ENCODE results near the gene STK10. TPM values are rescaled to one million over a fixed set of nuclear protein-coding genes. Genes with fewer than 3 reads are reported as not detected.

The STK10 gene
- total and polyA plus RNA-seq, 7 experiments from 2014 or later = 55.7 to 474 (median 295) TPM

GRCh38 chr5:172166030-172166826 lies 21.8 kb downstream of the STK10 start:
- Mint-ChIP-seq H3K27me3 (no peaks in the 10 kb centered on the region), H3K9me3 (no peaks in the 10 kb centered on the region), H3K27ac (peak overlapping the region in 4 of 9 donors; percentile 31 to 75 (median 42)), H3K36me3 (peaks cover 0 to 35% (median 8%) of the 10 kb centered on the region in 5 donors), H3K4me3 (peak overlapping the region in 2 of 10 donors; percentile 24 to 90), H3K4me1 (peaks cover 52 to 93% (median 77%) of the 10 kb centered on the region in 7 donors)
- DNase-seq = no peak
- H3K27me3 ChIP-seq (ENCODE audit: control insufficient read depth in 2 of 2, insufficient read depth in 2 of 2, low read length in 2 of 2) = no peaks in the 10 kb centered on the region
- no peak overlapping the region for H3K4me3 ChIP-seq (ENCODE audit: low read length)
- ATAC-seq = no peak
- no peak overlapping the region for H3K27ac ChIP-seq (ENCODE audit: low read depth, low read length)
- peaks cover 65 to 67% of the 10 kb centered on the region in 2 donors for H3K4me1 ChIP-seq (ENCODE audit: control insufficient read depth in 2 of 2, insufficient read depth in 2 of 2, low read length in 2 of 2)
- ChIA-PET POLR2A (interaction anchor here (9.2 to 14.6 kb wide), 2 partner anchors 8 to 19 kb away, joined by 57 to 562 read pairs; partner anchors contain the start of gene STK10), CTCF (interaction anchor here (1.1 kb wide), 1 partner anchor 113 kb away, joined by 3 read pairs; no protein-coding TSS in a partner anchor)
- intact Hi-C loops (cut with micrococcal nuclease) = loop anchor here in 1 of 2 donors (1.0 kb wide), 1 partner anchor 31 kb away; no protein-coding TSS in a partner anchor
- no peaks in the 10 kb centered on the region for H3K9me3 ChIP-seq (ENCODE audit: control insufficient read depth in 2 of 3, low read length in 3 of 3)
- peaks cover 0 to 36% (median 0%) of the 10 kb centered on the region in 3 experiments for H3K36me3 ChIP-seq (ENCODE audit: control insufficient read depth in 2 of 3, insufficient read depth in 3 of 3, low read length in 3 of 3)

DNA sequence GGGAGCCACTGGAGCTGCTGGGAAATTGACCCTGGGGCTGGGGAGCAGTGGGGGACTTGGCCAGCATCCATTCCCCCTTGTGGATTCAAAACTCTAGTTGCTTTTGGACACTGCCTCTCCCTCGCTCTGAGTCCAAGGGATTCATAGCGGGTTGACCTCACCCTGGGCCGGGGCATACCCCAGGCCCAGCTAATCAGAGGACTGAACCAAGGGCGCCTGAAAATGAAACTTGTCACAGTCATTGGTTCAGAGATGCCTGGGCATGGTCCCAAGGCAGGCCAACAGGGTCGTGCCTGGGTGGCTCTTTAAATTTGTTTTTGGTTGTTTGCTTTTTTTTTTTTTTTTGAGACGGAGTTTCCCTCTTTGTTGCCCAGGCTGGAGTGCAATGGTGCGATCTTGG lies 22.6 kb downstream of the STK10 start:
- no peaks in the 10 kb centered on the region for H3K27me3 Mint-ChIP-seq
- H3K9me3 Mint-ChIP-seq = no peaks in the 10 kb centered on the region
- H3K36me3 Mint-ChIP-seq = peaks cover 0 to 35% (median 8%) of the 10 kb centered on the region in 5 donors
- Histone ChIP-seq H3K4me1 (ENCODE audit: control insufficient read depth in 2 of 2, insufficient read depth in 2 of 2, low read length in 2 of 2) (peaks cover 60 to 65% of the 10 kb centered on the region in 2 donors), H3K27me3 (ENCODE audit: control insufficient read depth in 2 of 2, insufficient read depth in 2 of 2, low read length in 2 of 2) (no peaks in the 10 kb centered on the region), H3K9me3 (ENCODE audit: control insufficient read depth in 2 of 3, low read length in 3 of 3) (no peaks in the 10 kb centered on the region), H3K36me3 (ENCODE audit: control insufficient read depth in 2 of 3, insufficient read depth in 3 of 3, low read length in 3 of 3) (peaks cover 0 to 30% (median 0%) of the 10 kb centered on the region in 3 experiments), H3K27ac (ENCODE audit: low read depth, low read length) (no peak overlapping the region), H3K4me3 (ENCODE audit: low read length) (no peak overlapping the region)
- DNase-seq (no peak), ATAC-seq (no peak)
- peaks cover 52 to 93% (median 76%) of the 10 kb centered on the region in 7 donors for H3K4me1 Mint-ChIP-seq
- ChIA-PET POLR2A (interaction anchor here (1.1 to 14.6 kb wide), 3 partner anchors 9 to 158 kb away, joined by 4 to 562 read pairs (median 57); partner anchors contain the start of gene STK10), CTCF (interaction anchor here (1.1 to 1.2 kb wide), 2 partner anchors 20 to 114 kb away, joined by 3 to 4 read pairs; no protein-coding TSS in a partner anchor)
- no peak overlapping the region for H3K4me3 Mint-ChIP-seq
- H3K27ac Mint-ChIP-seq = peak overlapping the region in 2 of 9 donors; percentile 17 to 52
- intact Hi-C loops (cut with micrococcal nuclease) = no loop called here

- no peaks in the 10 kb centered on the region for H3K27me3 Mint-ChIP-seq
- H3K36me3 Mint-ChIP-seq = peaks cover 0 to 30% (median 4%) of the 10 kb centered on the region in 5 donors
- H3K36me3 ChIP-seq (ENCODE audit: control insufficient read depth in 2 of 3, insufficient read depth in 3 of 3, low read length in 3 of 3) = peaks cover 0 to 30% (median 0%) of the 10 kb centered on the region in 3 experiments
- intact Hi-C loops (cut with micrococcal nuclease) = no loop called here
- H3K4me1 ChIP-seq (ENCODE audit: control insufficient read depth in 2 of 2, insufficient read depth in 2 of 2, low read length in 2 of 2) = peaks cover 55 to 61% of the 10 kb centered on the region in 2 donors
- H3K27ac Mint-ChIP-seq = peak overlapping the region in 4 of 9 donors; percentile 21 to 88 (median 39)
- no peaks in the 10 kb centered on the region for H3K27me3 ChIP-seq (ENCODE audit: control insufficient read depth in 2 of 2, insufficient read depth in 2 of 2, low read length in 2 of 2)
- DNase-seq (no peak), ATAC-seq (no peak)
- no peaks in the 10 kb centered on the region for H3K9me3 ChIP-seq (ENCODE audit: control insufficient read depth in 2 of 3, low read length in 3 of 3)
- no peaks in the 10 kb centered on the region for H3K9me3 Mint-ChIP-seq
- no peak overlapping the region for H3K4me3 ChIP-seq (ENCODE audit: low read length)
- ChIA-PET CTCF (interaction anchor here (1.2 to 2.3 kb wide), 2 partner anchors 9 to 21 kb away, joined by 4 to 9 read pairs; no protein-coding TSS in a partner anchor), POLR2A (interaction anchor here (1.1 to 14.6 kb wide), 3 partner anchors 9 to 158 kb away, joined by 4 to 562 read pairs (median 57); partner anchors contain the start of gene STK10)
- peaks cover 48 to 93% (median 72%) of the 10 kb centered on the region in 7 donors for H3K4me1 Mint-ChIP-seq
- peak overlapping the region in 2 of 10 donors; percentile 5 to 9 for H3K4me3 Mint-ChIP-seq
- H3K27ac ChIP-seq (ENCODE audit: low read depth, low read length) = peak overlapping the region; percentile 6
Observed at GRCh38 chr5:172164769-172165212, 23.2 kb downstream of the STK10 start.

- Mint-ChIP-seq H3K27ac (peak overlapping the region in 8 of 9 donors; percentile 32 to 90 (median 64)), H3K4me1 (peaks cover 44 to 89% (median 68%) of the 10 kb centered on the region in 7 donors), H3K27me3 (no peaks in the 10 kb centered on the region), H3K4me3 (peak overlapping the region in 5 of 10 donors; percentile 2 to 61 (median 34)), H3K9me3 (no peaks in the 10 kb centered on the region), H3K36me3 (peaks cover 0 to 26% (median 4%) of the 10 kb centered on the region in 5 donors)
- no peaks in the 10 kb centered on the region for H3K9me3 ChIP-seq (ENCODE audit: control insufficient read depth in 2 of 3, low read length in 3 of 3)
- H3K4me1 ChIP-seq (ENCODE audit: control insufficient read depth in 2 of 2, insufficient read depth in 2 of 2, low read length in 2 of 2) = peaks cover 47% of the 10 kb centered on the region in 2 donors
- CTCF ChIA-PET = interaction anchor here (1.1 to 2.3 kb wide), 3 partner anchors 10 to 104 kb away, joined by 4 to 9 read pairs (median 4); no protein-coding TSS in a partner anchor
- H3K27me3 ChIP-seq (ENCODE audit: control insufficient read depth in 2 of 2, insufficient read depth in 2 of 2, low read length in 2 of 2) = no peaks in the 10 kb centered on the region
- H3K36me3 ChIP-seq (ENCODE audit: control insufficient read depth in 2 of 3, insufficient read depth in 3 of 3, low read length in 3 of 3) = peaks cover 0 to 30% (median 0%) of the 10 kb centered on the region in 3 experiments
- POLR2A ChIA-PET = interaction anchor here (1.2 to 9.2 kb wide), 3 partner anchors 11 to 20 kb away, joined by 3 to 57 read pairs (median 5); no protein-coding TSS in a partner anchor
- H3K4me3 ChIP-seq (ENCODE audit: low read length) = no peak overlapping the region
- peak overlapping the region; percentile 43 for H3K27ac ChIP-seq (ENCODE audit: low read depth, low read length)
- ATAC-seq (no peak), DNase-seq (no peak)
- intact Hi-C loops (cut with micrococcal nuclease) = loop anchor here in 1 of 2 donors (1.0 kb wide), 1 partner anchor 12 kb away; no protein-coding TSS in a partner anchor
Observed at GRCh38 chr5:172163346-172163745, 24.7 kb downstream of the STK10 start.

- CTCF ChIA-PET = interaction anchor here (1.1 to 2.3 kb wide), 3 partner anchors 11 to 104 kb away, joined by 4 to 9 read pairs (median 4); no protein-coding TSS in a partner anchor
- ATAC-seq (no peak), DNase-seq (no peak)
- intact Hi-C loops (cut with micrococcal nuclease) = loop anchor here in 1 of 2 donors (1.0 kb wide), 1 partner anchor 12 kb away; no protein-coding TSS in a partner anchor
- H3K9me3 ChIP-seq (ENCODE audit: control insufficient read depth in 2 of 3, low read length in 3 of 3) = no peaks in the 10 kb centered on the region
- peak overlapping the region; percentile 10 to 90 (median 63) for H3K27ac Mint-ChIP-seq
- no peaks in the 10 kb centered on the region for H3K9me3 Mint-ChIP-seq
- peaks cover 0 to 27% (median 4%) of the 10 kb centered on the region in 5 donors for H3K36me3 Mint-ChIP-seq
- no peaks in the 10 kb centered on the region for H3K27me3 ChIP-seq (ENCODE audit: control insufficient read depth in 2 of 2, insufficient read depth in 2 of 2, low read length in 2 of 2)
- peak overlapping the region; percentile 43 for H3K27ac ChIP-seq (ENCODE audit: low read depth, low read length)
- peaks cover 0 to 33% (median 0%) of the 10 kb centered on the region in 3 experiments for H3K36me3 ChIP-seq (ENCODE audit: control insufficient read depth in 2 of 3, insufficient read depth in 3 of 3, low read length in 3 of 3)
- H3K4me1 Mint-ChIP-seq = peaks cover 44 to 89% (median 68%) of the 10 kb centered on the region in 7 donors
- POLR2A ChIA-PET = interaction anchor here (1.2 to 9.2 kb wide), 3 partner anchors 11 to 21 kb away, joined by 3 to 57 read pairs (median 5); no protein-coding TSS in a partner anchor
- H3K4me3 Mint-ChIP-seq = peak overlapping the region in 3 of 10 donors; percentile 2 to 61 (median 27)
- H3K27me3 Mint-ChIP-seq = no peaks in the 10 kb centered on the region
- no peak overlapping the region for H3K4me3 ChIP-seq (ENCODE audit: low read length)
- H3K4me1 ChIP-seq (ENCODE audit: control insufficient read depth in 2 of 2, insufficient read depth in 2 of 2, low read length in 2 of 2) = peaks cover 43 to 45% of the 10 kb centered on the region in 2 donors
Observed at GRCh38 chr5:172162987-172163343, 25.1 kb downstream of the STK10 start.

Measured in naive thymus-derived CD4-positive, alpha-beta T cell (primary cell).